ENCODE data around the gene ST6GALNAC3. TPM values are rescaled to one million over a fixed set of nuclear protein-coding genes. Genes with fewer than 3 reads are reported as not detected.

Gene ST6GALNAC3
- total RNA-seq, 1 donor from 2014 or later: 4.7 TPM

DNA sequence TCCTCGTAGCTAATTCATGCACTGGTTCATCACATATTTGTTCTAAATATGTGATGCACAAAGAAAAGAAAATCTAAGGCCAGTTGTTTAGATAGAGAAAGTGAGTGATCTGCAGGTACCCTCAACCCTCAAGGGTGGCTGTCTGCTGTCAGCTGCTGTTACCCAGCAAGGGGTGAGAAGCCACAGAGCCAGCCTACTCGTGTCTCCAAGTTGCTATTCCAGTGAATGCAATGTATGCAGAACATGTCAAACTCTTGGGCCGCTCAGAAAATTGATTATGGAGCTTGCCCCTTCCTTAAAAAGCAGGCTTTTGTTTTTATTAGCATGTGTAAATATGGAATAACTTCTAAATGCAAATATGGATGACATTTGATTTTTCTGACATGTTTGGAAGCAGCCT, 456.4 kb downstream of the ST6GALNAC3 start:
- DNase-seq (ENCODE audit: low spot score): no peak
- Mint-ChIP-seq H3K9me3 (ENCODE audit: low read depth) (no peaks in the 10 kb centered on the region), H3K27me3 (ENCODE audit: low read depth) (no peaks in the 10 kb centered on the region), H3K36me3 (ENCODE audit: low read depth) (no peaks in the 10 kb centered on the region), H3K27ac (ENCODE audit: unreplicated experiment) (no peak overlapping the region), H3K4me3 (ENCODE audit: unreplicated experiment) (no peak overlapping the region), H3K4me1 (ENCODE audit: low read depth) (no peaks in the 10 kb centered on the region)
- TF ChIP-seq, protein P1, sequence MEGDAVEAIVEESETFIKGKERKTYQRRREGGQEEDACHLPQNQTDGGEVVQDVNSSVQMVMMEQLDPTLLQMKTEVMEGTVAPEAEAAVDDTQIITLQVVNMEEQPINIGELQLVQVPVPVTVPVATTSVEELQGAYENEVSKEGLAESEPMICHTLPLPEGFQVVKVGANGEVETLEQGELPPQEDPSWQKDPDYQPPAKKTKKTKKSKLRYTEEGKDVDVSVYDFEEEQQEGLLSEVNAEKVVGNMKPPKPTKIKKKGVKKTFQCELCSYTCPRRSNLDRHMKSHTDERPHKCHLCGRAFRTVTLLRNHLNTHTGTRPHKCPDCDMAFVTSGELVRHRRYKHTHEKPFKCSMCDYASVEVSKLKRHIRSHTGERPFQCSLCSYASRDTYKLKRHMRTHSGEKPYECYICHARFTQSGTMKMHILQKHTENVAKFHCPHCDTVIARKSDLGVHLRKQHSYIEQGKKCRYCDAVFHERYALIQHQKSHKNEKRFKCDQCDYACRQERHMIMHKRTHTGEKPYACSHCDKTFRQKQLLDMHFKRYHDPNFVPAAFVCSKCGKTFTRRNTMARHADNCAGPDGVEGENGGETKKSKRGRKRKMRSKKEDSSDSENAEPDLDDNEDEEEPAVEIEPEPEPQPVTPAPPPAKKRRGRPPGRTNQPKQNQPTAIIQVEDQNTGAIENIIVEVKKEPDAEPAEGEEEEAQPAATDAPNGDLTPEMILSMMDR (IDR thresholded peaks at IDR 0.05): no peak

DNA sequence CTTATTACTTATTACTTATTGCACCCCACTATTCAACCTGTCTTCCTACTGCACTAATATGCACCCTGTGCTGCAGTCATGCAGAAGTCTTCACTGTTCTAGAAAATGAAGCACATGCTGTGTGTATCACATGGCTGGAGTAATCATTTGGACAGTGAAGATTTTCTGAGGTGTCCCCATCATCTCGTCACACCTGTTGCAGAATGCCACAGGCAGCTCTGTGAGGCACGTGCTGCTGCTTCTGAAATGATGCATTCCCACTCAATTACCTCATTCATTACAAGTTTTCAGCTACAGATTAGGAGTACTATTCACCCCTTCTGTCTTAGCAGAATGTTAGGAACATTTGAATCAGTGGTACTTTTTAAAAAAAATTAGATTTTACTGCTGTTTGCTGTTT, 467.1 kb downstream of the ST6GALNAC3 start:
- Mint-ChIP-seq H3K9me3 (ENCODE audit: low read depth) (peaks cover 10% of the 10 kb centered on the region), H3K27ac (ENCODE audit: unreplicated experiment) (no peak overlapping the region), H3K4me3 (ENCODE audit: unreplicated experiment) (no peak overlapping the region), H3K36me3 (ENCODE audit: low read depth) (peaks cover 6% of the 10 kb centered on the region), H3K27me3 (ENCODE audit: low read depth) (no peaks in the 10 kb centered on the region), H3K4me1 (ENCODE audit: low read depth) (no peaks in the 10 kb centered on the region)
- TF ChIP-seq, protein P1 (IDR thresholded peaks at IDR 0.05): no peak
- DNase-seq (ENCODE audit: low spot score): no peak

DNA sequence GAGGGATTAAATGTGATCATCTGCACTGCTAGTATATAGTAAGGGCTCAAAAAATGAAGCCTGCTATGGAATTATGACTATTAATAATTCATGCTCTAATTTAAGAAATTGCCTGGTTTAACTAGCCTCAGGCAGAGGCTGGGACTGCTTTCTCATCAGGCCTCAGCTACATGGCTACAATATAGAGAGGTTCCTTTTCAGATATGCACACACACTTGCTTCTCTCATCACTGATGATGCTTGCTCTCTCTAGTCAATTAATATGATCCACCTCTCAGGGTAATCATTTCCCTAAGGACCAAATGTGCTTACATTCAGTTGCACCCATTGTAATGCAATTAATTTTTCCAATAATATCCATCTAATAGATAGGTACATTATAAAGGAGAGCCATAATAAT, 467.8 kb downstream of the ST6GALNAC3 start:
- DNase-seq (ENCODE audit: low spot score): no peak
- H3K4me1 Mint-ChIP-seq (ENCODE audit: low read depth): no peaks in the 10 kb centered on the region
- peaks cover 10% of the 10 kb centered on the region for H3K9me3 Mint-ChIP-seq (ENCODE audit: low read depth)
- H3K36me3 Mint-ChIP-seq (ENCODE audit: low read depth): peaks cover 6% of the 10 kb centered on the region
- H3K27ac Mint-ChIP-seq (ENCODE audit: unreplicated experiment): no peak overlapping the region
- TF ChIP-seq, protein P1 (IDR thresholded peaks at IDR 0.05): no peak
- H3K4me3 Mint-ChIP-seq (ENCODE audit: unreplicated experiment): no peak overlapping the region
- H3K27me3 Mint-ChIP-seq (ENCODE audit: low read depth): no peaks in the 10 kb centered on the region

DNA sequence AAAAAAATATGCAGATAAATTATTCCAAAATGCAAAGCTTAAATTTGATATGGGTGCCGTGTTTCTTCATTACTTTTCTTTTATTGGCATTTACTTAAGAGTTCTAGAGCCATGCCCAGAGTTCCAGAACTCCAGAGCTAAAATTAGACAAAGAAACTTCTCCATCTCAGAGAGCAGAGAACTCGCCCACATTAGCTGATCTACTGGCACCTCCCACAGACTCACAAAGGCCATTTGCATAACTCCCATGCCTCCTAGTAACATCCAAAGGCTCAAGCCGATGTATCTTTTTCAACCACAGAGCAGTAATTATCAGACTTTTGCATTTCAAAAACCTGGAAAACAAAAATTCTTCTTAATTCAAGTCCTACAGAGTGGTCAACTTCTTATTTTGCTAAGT, 468.9 kb downstream of the ST6GALNAC3 start:
- TF ChIP-seq, protein P1 (IDR thresholded peaks at IDR 0.05): no peak
- no peaks in the 10 kb centered on the region for H3K27me3 Mint-ChIP-seq (ENCODE audit: low read depth)
- no peak overlapping the region for H3K27ac Mint-ChIP-seq (ENCODE audit: unreplicated experiment)
- peaks cover 9% of the 10 kb centered on the region for H3K9me3 Mint-ChIP-seq (ENCODE audit: low read depth)
- H3K36me3 Mint-ChIP-seq (ENCODE audit: low read depth): peaks cover 6% of the 10 kb centered on the region
- H3K4me1 Mint-ChIP-seq (ENCODE audit: low read depth): no peaks in the 10 kb centered on the region
- no peak overlapping the region for H3K4me3 Mint-ChIP-seq (ENCODE audit: unreplicated experiment)
- DNase-seq (ENCODE audit: low spot score): no peak

DNA sequence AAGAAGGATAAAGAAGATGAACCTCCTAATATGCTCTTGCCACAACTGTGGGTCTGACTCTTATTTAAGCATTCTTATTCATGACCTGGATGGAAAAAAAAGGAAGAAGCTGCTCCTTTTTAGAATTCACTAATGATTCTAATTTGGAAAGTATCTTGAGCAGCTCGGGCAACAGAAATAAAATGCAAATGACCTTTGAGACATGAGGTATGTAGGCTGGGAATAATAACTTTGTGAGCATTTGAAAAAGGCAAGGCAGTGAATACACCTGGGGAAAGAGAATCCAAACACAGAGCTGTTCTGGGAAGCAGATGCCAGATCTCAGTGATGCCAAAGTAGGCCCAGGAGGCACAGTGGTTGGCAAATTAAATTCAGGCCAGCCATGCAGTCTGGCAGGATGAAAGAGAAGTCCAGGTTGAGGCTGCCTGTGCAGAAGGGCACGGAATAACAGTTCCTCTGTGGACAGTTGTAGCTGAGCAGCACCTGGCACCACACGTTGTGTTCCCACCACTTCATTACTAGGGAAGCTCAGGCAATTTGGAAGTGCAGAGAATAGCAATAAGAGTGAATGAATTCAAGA, 471.9 kb downstream of the ST6GALNAC3 start:
- H3K36me3 Mint-ChIP-seq (ENCODE audit: low read depth): no peaks in the 10 kb centered on the region
- DNase-seq (ENCODE audit: low spot score): no peak
- H3K4me3 Mint-ChIP-seq (ENCODE audit: unreplicated experiment): no peak overlapping the region
- TF ChIP-seq, protein P1 (IDR thresholded peaks at IDR 0.05): no peak
- H3K9me3 Mint-ChIP-seq (ENCODE audit: low read depth): no peaks in the 10 kb centered on the region
- H3K4me1 Mint-ChIP-seq (ENCODE audit: low read depth): no peaks in the 10 kb centered on the region
- no peaks in the 10 kb centered on the region for H3K27me3 Mint-ChIP-seq (ENCODE audit: low read depth)
- no peak overlapping the region for H3K27ac Mint-ChIP-seq (ENCODE audit: unreplicated experiment)
